HG03135 (cell line): ENCODE results near the gene ZNF770.
"Not testable (repeated sequence)": the region's sequence is repeated elsewhere in the genome, so short reads cannot be mapped to it uniquely, and the experiment has no call there.

Source experiments
- ATAC-seq: cut with Tn5 transposase; IDR thresholded peaks from one replicate; pipeline ENCODE4 v1.9.1; 2021; ENCODE audit warnings: mild to moderate bottlenecking, moderate library complexity; ENCODE audit not compliant: unreplicated experiment

Gene ZNF770

DNA sequence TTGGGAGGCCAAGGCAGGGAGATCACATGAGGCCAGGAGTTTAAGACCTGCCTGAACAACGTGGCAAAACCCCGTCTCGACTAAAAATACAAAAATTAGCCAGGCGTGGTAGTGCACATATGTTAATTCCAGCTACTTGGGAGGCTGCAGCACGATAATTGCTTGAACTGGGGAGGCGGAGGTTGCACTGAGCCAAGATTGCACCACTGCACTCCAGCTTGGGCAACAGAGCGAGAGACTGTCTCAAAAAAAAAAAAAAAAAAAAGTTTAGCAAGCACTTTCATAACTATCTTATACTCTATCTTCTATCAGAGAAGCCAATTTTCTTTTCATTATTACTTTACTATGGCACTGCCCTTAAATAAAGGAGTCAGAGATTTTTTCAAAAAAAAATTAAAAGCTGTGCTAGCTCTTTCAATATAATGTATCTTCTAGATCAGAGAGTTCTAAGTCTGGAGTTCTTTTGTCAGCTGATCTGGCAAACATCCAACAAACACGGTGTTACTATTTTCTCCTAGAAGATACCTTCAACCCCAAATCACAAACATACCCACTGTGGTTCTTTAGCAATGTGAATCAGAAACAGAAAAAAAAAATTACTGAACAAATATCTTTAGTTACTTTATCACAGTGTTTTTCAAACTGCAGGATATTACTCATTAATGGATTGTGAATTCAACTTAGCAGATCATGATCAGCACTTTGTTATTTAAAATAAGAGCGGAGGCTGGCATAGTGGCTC, 3.0 kb downstream of the ZNF770 start:
- ATAC-seq = no peak

DNA sequence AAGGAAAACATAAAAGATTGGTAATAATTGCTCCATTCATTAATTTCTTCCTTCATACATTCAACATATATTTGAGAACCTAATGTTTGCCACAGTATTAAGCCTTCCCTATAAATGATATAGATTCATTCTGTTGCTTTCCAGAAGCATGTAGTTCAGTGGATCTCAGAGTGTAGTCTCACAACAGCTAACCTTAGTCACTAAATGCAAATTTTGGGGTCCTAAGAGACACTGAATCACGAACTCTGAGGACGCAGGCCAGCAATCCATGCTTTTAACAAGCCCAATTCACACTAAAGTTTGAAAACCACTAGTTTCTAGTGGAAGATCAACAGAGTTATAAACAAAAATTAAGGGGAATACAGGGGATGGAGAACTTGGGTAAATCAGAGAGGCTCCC, 11.3 kb downstream of the ZNF770 start:
- no peak for ATAC-seq

DNA sequence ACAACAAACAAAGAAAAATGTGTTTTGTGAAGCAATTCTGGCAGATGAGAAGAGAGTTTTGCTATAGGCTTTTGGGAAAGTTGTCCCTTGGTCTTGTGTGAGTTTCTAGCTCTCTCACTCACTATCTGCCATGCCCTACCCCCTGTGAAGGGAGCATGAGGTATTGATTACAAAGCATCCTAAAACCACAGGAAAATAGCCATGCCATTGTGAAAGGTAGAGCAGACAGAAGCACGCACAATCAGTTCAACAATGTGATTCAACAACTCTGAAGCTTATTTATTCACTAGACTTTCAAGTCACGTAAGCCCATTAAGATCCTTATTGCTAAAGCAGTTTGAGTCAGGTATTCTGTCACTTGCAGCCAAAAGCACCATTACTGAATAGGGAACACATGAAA, 12.0 kb downstream of the ZNF770 start:
- ATAC-seq = no peak

DNA sequence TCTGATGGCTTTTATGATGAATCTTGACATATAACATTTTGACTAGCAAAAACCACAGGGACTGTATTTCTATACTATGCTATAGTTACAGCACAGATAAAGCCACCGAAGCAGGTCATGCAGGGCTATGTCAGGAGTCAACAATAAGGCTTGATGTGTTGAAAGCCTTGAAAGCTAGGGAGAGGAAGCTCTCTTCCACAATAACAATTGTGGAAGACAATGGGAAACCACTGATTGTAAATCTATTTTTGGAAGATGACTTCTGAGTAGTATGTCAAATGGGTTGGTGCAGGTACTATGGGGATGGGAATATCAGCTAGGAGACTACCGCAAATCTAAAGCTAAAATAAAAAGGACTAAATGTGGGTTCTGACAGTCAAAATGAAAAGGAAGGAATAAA, 14.6 kb downstream of the ZNF770 start:
- no peak for ATAC-seq

DNA sequence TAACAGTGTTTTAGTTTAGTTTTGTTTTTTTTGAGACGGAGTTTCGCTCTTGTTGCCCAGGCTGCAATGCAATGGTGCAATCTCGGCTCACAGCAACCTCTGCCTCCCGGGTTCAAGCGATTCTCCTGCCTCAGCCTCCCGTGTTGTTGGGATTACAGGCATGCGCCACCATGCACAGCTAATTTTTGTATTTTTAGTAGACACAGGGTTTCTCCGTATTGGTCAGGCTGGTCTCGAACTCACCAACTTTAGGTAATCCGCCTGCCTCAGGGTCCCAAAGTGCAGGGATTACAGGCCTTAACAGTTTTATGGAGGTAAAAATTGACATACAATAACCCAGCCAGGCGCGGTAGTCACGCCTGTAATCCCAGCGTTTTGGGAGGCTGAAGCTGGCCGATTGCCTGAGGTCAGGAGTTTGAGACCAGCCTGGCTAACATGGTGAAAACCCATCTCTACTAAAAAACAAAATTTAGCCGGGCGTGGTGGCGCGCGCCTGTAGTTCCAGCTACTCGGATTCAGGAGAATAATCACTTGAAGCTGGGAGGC, 17.9 kb downstream of the ZNF770 start:
- not testable (repeated sequence) for ATAC-seq

DNA sequence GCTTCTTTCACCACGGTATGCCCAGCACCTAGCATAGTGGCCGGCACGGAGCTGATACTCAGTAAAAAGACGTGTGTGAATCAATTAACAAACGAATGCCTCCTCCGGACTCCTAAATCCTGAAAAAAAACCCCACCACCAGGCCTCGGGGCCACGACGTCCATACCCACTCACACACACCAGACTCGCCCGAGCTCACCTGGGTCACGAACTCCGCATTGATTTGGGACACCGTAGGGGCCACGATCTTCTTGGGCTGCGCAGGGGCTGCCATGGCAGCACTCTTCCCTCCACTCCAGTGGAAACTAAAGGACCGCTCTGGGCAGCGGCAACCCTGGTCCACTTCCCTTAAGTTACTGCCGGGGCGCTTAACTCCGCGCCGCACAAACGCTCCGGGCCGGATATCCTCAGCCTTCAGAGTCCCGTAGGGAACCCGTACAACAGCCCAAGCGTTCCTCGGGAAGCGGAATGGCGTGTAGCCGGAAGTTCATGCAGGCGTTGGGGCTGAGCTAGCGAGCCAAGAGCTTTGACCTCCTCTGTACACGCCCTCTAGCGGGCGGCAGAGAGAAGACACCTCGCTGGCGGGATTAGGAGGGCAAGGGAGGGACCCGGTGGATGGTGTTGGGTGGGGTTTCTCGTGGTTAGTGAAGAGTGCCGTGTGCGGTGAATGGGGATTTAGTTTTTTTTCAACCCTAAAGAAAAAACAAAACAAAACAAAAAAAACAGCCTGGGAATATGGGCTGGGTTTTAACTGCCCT, 18.6 kb downstream of the ZNF770 start, which contains the start of gene AQR:
Gene AQR (minus strand): TSS at position 403 of the 758 bp plus-strand sequence. CDS start 129 bp downstream, at position 274.
- peak; percentile 98 for ATAC-seq

DNA sequence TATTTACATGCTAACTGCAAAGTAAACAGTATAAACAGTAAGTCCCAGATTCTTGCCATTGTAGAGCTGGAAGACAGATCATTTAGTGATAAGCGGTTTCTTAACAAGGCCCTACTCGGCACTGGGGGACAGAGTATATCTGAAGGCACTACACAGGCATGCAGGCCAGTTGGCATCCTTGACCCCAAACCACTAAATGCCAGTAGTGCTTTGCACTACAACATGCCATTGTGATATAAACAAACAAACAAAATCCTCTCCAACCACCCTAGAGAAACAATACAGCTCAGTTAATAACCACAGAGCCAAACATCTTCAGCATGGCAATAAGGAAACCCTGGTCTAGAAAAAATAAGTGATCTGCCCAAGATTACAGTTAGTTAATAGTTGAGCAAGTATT, 23.8 kb downstream of the ZNF770 start:
- no peak for ATAC-seq

DNA sequence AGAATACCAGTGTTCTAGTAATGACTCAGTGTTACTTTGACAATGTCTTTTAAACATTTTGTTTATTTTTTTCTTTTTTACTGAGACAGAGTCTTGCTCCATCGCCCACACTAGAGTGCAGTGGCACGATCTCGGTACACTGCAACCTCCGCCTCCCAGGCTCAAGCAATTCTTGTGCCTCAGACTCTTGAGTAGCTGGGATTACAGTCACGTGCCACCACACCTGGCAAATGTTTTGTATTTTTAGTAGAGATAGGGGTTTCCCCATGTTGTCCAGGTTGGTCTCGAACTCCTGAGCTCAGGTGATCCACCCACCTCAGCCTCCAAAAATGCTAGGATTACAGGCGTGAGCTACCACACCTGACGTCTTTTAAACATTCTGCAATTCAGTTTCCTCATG, 34.2 kb downstream of the ZNF770 start:
- ATAC-seq = no peak

DNA sequence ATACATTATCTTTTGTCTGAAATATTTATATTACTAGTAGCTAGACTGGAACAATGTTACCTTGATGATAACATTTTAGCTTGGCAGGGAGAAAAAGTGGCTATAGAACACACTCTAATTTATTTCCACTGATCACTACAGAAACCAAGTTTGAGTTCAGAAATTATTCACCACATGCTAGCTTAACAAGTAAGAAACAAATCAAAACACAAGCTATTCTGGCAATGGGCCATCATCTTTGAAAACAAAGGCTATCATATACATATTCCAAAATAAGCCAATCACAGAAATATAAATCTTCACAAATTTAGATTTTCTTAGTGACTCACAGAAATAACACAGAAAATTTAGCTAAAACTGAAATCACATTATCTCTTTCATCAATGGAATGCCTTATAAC, 35.6 kb downstream of the ZNF770 start:
- ATAC-seq = no peak

DNA sequence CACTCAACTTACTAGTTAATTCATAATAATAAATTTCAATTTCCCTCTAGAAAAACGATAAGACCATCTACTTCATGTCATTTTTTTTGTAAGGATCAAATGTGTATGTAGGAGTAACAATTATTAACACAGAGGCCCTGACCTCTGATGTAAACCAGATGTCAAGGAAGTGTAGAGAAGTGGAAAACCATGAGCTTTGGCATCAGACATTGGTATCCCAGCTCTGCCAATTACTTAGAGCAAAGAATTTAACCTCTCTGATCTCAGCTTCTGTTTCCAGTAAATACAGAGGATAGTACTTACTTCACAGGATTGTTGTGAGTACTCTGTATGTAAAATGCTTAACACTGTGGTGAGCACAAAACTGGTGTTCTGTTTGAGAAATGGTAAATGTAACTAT, 36.1 kb downstream of the ZNF770 start:
- ATAC-seq = no peak

DNA sequence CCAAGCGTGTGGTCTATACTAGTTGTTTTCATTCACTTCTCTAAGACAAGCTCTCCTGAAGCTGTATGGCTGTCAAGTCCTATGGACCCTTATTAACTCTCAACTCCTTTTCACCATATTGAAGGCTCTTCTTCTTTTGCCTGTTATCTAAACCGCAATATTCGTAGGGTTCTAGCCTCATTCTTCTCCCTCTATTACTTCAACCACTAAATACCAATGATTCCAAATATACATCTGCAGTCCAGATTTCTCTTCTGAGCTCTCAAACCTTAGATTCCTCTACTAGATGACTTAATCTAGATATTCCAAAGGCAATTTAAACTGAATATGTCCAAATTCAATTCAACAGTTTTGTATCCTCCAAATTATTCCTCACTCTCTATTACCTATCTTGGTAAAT, 43.2 kb downstream of the ZNF770 start:
- ATAC-seq = no peak

DNA sequence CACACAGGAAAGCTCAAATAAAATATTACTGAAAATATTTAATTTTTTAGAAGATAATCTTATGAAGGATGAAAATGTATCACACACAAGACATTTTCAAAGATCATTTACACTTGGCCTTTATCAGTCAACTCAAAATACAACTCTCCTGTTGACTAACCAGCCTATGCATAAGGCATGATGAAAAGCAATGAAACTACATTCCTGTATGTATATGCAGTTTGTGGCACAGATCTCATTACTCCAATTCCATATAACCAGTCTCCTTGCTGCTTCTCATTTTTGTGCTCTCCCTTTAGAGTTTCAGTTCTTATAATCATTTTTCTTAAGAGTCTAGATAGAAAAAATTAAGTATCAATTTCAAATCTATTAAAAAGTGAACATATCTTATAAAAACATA, 44.4 kb downstream of the ZNF770 start:
- ATAC-seq = no peak

DNA sequence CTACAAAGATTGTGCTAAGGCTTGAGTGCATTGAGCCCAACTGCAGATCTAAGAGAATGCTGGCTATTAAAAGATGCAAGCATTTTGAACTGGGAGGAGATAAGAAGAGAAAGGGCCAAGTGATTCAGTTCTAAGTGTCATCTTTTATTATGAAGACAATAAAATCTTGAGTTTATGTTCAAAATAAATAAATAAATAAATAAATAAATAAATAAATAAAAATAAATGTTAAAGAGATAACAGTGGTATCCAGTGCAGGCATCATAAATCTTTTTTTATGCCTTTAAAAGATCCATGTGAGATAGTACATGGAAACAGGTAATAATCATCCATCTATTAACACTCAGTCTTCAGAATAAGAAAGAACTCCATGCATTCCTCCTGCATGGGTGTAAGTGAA, 44.8 kb downstream of the ZNF770 start:
- not testable (repeated sequence) for ATAC-seq

DNA sequence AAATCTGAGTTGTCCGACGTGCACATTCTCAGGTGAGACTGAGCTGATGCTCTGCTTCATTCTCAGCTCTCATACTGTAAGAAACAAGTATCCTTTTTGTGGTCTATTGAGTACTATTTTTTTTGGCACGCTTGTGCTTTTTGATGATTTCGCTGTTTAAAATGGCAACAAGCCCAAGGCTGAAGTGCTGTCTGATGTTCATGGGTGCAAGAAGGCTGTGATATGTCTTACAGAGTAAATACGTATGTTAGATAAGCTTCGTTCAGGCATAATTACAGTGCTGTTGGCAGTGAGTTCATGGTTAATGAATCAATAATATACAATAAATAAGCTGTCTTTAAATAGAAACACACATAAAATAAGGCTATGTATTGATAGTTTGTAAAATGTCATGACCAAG, 45.7 kb downstream of the ZNF770 start:
- no peak for ATAC-seq

DNA sequence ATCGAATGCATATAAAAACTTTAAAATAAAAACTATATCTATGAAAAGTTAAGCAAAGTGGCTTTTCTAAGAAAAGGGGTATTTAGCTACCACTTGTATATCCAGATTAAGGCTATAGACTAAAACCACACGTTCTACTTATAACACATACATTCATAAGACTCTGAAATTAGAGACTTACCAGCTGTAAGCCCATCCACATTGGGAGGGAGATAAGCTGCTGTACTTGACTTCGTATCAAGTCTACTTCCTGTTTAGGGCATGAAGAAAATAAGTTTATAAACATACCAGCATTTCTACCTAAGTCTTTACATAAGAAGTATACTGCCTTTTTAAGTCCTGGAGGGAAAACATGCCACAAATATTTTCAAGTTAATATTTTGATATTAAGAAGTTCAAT, 46.3 kb downstream of the ZNF770 start:
- no peak for ATAC-seq

DNA sequence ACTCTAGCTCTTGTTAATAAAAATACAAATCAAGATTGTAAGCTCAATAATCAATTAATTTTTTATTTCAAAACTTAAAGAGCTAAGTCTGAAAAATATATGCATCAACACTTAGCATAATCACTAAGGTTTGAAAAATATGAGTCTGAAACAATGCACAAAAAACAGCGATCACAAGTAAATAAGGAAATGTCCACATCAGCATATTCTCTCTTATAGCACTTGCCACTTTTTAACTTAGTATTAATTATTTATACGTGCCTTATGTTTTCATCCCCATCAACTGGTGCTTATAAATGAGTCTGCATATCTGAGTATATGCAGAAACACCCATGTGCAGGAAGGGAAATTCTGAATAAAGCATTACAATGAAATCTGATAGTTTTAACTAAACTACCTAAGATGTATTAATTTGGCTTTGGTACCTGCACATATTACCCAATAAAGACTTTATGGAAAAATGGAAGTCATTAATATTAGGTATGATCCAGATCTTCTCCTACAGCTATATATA, 46.8 kb downstream of the ZNF770 start:
- no peak for ATAC-seq

DNA sequence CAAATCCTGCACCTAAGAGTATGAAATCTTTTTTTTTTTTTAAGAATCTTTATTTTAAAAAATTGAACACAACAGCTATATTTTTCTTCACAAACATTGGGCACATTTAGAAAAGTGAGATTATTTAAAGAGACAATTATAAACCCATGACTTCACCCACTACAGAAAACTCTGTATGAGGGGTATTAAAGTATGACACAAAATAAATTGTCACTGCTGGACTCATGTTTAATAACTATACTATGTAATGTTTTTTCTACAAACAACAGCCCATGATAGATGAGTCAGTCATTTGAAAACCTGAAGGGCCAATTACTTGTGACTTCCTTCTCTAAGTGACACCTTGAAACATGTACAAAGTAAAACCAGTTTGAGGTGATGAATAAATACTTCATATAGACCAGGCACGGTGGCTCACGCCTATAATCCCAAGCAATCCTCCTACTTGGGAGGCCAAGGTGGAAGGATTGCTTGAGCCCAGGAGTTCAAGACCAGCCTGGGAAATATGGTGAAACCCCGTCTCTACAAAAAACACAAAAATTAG, 54.6 kb downstream of the ZNF770 start:
- ATAC-seq = no peak

DNA sequence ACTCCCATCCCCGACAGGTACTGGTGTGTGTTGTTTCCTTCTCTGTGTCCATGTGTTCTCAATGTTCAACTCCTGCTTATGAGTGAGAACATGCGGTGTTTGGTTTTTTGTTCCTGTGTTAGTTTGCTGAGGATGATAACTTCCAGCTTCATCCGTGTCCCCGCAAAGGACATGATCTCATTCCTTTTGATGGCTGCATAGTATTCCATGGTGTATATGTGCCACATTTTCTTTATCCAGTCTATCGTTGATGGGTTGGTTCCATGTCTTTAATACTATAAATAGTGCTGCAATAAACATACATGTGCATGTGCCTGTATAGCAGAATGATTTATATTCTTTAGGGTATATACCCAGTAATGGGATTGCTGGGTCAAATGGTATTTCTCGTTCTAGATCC, 59.7 kb downstream of the ZNF770 start:
- ATAC-seq = not testable (repeated sequence)
